HepG2 (cell line): ENCODE measurements around the gene ACBD3. TPM values are rescaled to one million over a fixed set of nuclear protein-coding genes. Genes with fewer than 3 reads are reported as not detected.

Experiments used
- CHCHD3 ChIP-seq: sonication (generic); formaldehyde crosslinking; IDR thresholded peaks from 2 replicates; pipeline ENCODE4 v1.8.0; 2022; ENCODE audit warnings: mild to moderate bottlenecking, missing genetic modification reagents, moderate library complexity
- PAXIP1 ChIP-seq: sonication (generic); formaldehyde crosslinking; conservative IDR thresholded peaks from 2 replicates; pipeline ENCODE4 v1.4.0; 2020; ENCODE audit warnings: mild to moderate bottlenecking, missing genetic modification reagents, moderate library complexity
- RARA ChIP-seq: IDR thresholded peaks from 2 replicates; pipeline ENCODE4 v1.6.1; 2016; ENCODE audit warnings: missing genetic modification reagents, missing compliant biosample characterization
- RBM22 ChIP-seq: fragments of 200-400 bp; formaldehyde crosslinking; optimal IDR thresholded peaks from 2 replicates; pipeline ENCODE3; 2017; ENCODE audit warnings: mild to moderate bottlenecking, low read length, moderate library complexity
- THYN1 ChIP-seq: sonication (generic); formaldehyde crosslinking; IDR thresholded peaks from 2 replicates; pipeline ENCODE4 v1.8.1; 2023; ENCODE audit warnings: low read depth, mild to moderate bottlenecking, moderate library complexity, missing genetic modification reagents, borderline replicate concordance
- ZNF232 ChIP-seq: sonication (generic); formaldehyde crosslinking; IDR thresholded peaks from 2 replicates; pipeline ENCODE4 v1.4.0; 2020; ENCODE audit warnings: missing genetic modification reagents, borderline replicate concordance
- ZNF510 ChIP-seq: sonication (generic); formaldehyde crosslinking; IDR thresholded peaks from 2 replicates; pipeline ENCODE4 v1.4.0; 2020; ENCODE audit warnings: low read depth, mild to moderate bottlenecking, missing genetic modification reagents
- ZNF569 ChIP-seq: sonication (generic); formaldehyde crosslinking; IDR thresholded peaks from 2 replicates; pipeline ENCODE4 v1.5.0; 2020; ENCODE audit warnings: mild to moderate bottlenecking, missing genetic modification reagents, moderate library complexity, borderline replicate concordance
- ZNF629 ChIP-seq: sonication (generic); formaldehyde crosslinking; conservative IDR thresholded peaks from 2 replicates; pipeline ENCODE4 v1.5.0; 2020; ENCODE audit warnings: missing genetic modification reagents
- ZNF792 ChIP-seq: IDR thresholded peaks from 2 replicates; pipeline ENCODE4 v1.6.1; 2016
- ZNF891 ChIP-seq: sonication (generic); formaldehyde crosslinking; IDR thresholded peaks from 2 replicates; pipeline ENCODE4 v1.5.0; 2020; ENCODE audit warnings: mild to moderate bottlenecking, missing genetic modification reagents
- polyA plus RNA-seq, 8 experiments: library from polyadenylated mRNA; depleted of rRNA in 3 of 8; stranded (reverse) in 7 of 8; unstranded in 1 of 8; fragments of >200 nt; fragmentation: Illumina TruSeq in 4 of 8; extraction: Trizol in 4 of 8; gene quantifications; 2 replicates each; pipeline versions ENCODE4 v1.2.1 to v1.2.3, GENCODE V29; 2011 to 2016; ENCODE audit warnings: low read depth in 4 of 8, missing spikeins in 1 of 8, mixed read lengths in 1 of 8; ENCODE audit not compliant: insufficient read depth in 1 of 8
- total RNA-seq, 5 experiments: library from RNA; depleted of rRNA; stranded (reverse); fragments of >200 nt; fragmentation: Illumina TruSeq; extraction: Trizol; gene quantifications; 2 replicates each; pipeline ENCODE4 v1.2.3, GENCODE V29; 2016; ENCODE audit warnings: low read depth in 1 of 5
- TF ChIP-seq, protein P1 (sequence below): sonication (generic); formaldehyde crosslinking; IDR thresholded peaks from 2 replicates; pipeline ENCODE4 v1.4.0; 2020; ENCODE audit warnings: mild to moderate bottlenecking, missing genetic modification reagents
- TF ChIP-seq, protein P2 (sequence below): IDR thresholded peaks from 2 replicates; pipeline ENCODE4 v1.6.1; 2016
- TF ChIP-seq, protein P3 (sequence below), 2 experiments: IDR thresholded peaks; 2 replicates each; pipeline ENCODE4 v1.6.1; 2011 to 2012; ENCODE audit warnings: low read length in 2 of 2, borderline replicate concordance in 1 of 2, low read depth in 1 of 2, mild to moderate bottlenecking in 1 of 2, moderate library complexity in 1 of 2
- TF ChIP-seq, protein P4 (sequence below): sonication (generic); formaldehyde crosslinking; IDR thresholded peaks from 2 replicates; pipeline ENCODE4 v1.4.0; 2020; ENCODE audit warnings: missing genetic modification reagents

ACBD3 gene
- total and polyA plus RNA-seq, 2 of the 13 experiments (the other 11 are each of a cell fraction or from before 2014, with no cell fraction given), result 24.3 to 39.3 TPM

DNA sequence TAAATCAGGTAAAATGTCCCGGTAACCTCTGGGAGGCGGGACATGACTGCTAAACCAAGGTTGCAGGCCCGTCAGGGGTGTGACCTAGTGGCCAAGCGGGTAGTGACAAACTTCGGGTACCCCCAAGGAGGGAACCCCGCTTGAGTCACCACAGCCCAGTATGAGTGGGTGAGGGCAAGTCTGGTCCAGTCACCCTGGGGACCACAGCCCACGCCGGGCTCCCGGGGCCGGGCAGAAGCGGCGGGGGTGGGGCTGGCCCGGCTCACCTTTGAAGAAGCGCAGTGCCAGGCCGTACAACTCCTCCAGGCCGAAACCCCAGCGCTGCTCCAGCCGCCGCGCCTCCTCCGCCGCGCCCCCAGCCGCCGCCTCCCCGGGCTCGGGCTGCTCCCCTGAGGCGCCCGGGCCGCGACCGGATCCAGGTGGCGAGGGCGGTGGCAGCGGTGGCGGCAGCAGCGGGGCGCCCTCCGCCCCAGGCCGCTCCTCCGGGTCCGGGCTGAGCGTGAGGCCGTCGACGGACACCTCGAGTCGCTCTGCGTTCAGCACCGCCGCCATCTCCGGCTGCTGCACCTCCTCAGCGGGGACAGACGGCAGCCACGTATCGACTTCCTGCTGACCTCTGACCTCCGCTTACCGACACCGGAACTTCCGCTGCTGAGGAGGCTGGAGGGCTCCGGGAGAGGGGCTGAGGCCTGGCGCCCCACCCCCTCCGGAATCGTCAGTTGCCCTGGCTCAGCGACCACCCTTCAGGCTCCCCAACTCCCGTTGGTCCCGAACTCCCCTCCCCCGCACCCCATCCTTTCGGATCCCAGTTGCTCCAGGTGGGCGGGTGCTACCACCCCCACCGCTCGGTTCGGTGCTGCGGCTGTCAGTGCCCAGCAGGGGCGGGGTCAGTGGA lies at the start of gene ACBD3 (continued):
- TF ChIP-seq, protein P1, sequence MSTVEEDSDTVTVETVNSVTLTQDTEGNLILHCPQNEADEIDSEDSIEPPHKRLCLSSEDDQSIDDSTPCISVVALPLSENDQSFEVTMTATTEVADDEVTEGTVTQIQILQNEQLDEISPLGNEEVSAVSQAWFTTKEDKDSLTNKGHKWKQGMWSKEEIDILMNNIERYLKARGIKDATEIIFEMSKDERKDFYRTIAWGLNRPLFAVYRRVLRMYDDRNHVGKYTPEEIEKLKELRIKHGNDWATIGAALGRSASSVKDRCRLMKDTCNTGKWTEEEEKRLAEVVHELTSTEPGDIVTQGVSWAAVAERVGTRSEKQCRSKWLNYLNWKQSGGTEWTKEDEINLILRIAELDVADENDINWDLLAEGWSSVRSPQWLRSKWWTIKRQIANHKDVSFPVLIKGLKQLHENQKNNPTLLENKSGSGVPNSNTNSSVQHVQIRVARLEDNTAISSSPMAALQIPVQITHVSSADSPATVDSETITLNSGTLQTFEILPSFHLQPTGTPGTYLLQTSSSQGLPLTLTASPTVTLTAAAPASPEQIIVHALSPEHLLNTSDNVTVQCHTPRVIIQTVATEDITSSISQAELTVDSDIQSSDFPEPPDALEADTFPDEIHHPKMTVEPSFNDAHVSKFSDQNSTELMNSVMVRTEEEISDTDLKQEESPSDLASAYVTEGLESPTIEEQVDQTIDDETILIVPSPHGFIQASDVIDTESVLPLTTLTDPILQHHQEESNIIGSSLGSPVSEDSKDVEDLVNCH (CRISPR knock-in tag), result no peak
- TF ChIP-seq CHCHD3 (CRISPR knock-in tag) (no peak), RARA (peak; percentile 48), ZNF510 (CRISPR knock-in tag) (no peak; the same call in 1 of the 2 replicates), THYN1 (CRISPR knock-in tag) (no peak), ZNF792 (0 out of 2 replicates have a peak, but pooled peaks have one; percentile 69), RBM22 (no peak), ZNF232 (CRISPR knock-in tag) (peak; percentile 47; the same call in 1 of the 2 replicates), ZNF569 (CRISPR knock-in tag) (no peak), ZNF629 (CRISPR knock-in tag) (no peak), ZNF891 (peak; percentile 50; the same call in 1 of the 2 replicates), PAXIP1 (peak; percentile 61)
- TF ChIP-seq, protein P2, sequence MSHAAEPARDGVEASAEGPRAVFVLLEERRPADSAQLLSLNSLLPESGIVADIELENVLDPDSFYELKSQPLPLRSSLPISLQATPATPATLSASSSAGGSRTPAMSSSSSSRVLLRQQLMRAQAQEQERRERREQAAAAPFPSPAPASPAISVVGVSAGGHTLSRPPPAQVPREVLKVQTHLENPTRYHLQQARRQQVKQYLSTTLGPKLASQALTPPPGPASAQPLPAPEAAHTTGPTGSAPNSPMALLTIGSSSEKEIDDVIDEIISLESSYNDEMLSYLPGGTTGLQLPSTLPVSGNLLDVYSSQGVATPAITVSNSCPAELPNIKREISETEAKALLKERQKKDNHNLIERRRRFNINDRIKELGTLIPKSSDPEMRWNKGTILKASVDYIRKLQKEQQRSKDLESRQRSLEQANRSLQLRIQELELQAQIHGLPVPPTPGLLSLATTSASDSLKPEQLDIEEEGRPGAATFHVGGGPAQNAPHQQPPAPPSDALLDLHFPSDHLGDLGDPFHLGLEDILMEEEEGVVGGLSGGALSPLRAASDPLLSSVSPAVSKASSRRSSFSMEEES (CRISPR knock-in tag), result no peak
- TF ChIP-seq, protein P3, sequence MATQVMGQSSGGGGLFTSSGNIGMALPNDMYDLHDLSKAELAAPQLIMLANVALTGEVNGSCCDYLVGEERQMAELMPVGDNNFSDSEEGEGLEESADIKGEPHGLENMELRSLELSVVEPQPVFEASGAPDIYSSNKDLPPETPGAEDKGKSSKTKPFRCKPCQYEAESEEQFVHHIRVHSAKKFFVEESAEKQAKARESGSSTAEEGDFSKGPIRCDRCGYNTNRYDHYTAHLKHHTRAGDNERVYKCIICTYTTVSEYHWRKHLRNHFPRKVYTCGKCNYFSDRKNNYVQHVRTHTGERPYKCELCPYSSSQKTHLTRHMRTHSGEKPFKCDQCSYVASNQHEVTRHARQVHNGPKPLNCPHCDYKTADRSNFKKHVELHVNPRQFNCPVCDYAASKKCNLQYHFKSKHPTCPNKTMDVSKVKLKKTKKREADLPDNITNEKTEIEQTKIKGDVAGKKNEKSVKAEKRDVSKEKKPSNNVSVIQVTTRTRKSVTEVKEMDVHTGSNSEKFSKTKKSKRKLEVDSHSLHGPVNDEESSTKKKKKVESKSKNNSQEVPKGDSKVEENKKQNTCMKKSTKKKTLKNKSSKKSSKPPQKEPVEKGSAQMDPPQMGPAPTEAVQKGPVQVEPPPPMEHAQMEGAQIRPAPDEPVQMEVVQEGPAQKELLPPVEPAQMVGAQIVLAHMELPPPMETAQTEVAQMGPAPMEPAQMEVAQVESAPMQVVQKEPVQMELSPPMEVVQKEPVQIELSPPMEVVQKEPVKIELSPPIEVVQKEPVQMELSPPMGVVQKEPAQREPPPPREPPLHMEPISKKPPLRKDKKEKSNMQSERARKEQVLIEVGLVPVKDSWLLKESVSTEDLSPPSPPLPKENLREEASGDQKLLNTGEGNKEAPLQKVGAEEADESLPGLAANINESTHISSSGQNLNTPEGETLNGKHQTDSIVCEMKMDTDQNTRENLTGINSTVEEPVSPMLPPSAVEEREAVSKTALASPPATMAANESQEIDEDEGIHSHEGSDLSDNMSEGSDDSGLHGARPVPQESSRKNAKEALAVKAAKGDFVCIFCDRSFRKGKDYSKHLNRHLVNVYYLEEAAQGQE (IDR thresholded peaks at IDR 0.05; ENCODE audit: borderline replicate concordance in 1 of 2, low read depth in 1 of 2, low read length in 2 of 2), result no peak
- TF ChIP-seq, protein P4, sequence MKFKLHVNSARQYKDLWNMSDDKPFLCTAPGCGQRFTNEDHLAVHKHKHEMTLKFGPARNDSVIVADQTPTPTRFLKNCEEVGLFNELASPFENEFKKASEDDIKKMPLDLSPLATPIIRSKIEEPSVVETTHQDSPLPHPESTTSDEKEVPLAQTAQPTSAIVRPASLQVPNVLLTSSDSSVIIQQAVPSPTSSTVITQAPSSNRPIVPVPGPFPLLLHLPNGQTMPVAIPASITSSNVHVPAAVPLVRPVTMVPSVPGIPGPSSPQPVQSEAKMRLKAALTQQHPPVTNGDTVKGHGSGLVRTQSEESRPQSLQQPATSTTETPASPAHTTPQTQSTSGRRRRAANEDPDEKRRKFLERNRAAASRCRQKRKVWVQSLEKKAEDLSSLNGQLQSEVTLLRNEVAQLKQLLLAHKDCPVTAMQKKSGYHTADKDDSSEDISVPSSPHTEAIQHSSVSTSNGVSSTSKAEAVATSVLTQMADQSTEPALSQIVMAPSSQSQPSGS (CRISPR knock-in tag), result no peak
